Inflammatory macrophage treated with lipopolysaccharide for 1 hour (primary cell): ENCODE measurements around the gene BRAF.
"Not testable (repeated sequence)": the region's sequence is repeated elsewhere in the genome, so short reads cannot be mapped to it uniquely, and the experiment has no call there.

Source experiments
- DNase-seq, 2 donors: peaks; one replicate each; pipeline ENCODE4 v3.0.0-alpha.2; 2020 to 2022

Gene BRAF

DNA sequence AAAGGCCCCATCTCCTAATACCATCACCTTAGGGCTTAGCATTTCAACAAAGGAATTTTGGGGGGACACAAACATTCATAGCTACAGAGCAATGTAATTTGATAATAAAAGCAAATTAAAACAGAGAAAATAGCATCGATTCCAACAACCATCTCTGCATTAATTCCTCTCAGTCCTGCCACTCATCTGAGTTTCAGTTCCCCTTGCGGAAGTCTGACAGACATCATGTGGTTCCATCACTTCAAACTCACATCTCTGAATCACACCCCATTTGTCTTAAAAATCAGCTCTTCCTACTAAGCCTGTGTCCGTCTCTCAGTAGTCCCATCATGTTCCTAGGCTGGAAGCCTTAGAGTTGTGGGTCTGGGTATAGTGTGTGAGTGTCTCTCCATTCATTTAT lies 248.4 kb downstream of the BRAF start:
- DNase-seq, result peak; percentile 64 to 71

GRCh38 chr7:140675726-140676125 lies 249.0 kb downstream of the BRAF start:
- no peak for DNase-seq

- DNase-seq, result peak; percentile 66 to 67
These were observed 249.6 kb downstream of the BRAF start for GRCh38 chr7:140674899-140675701.

DNA sequence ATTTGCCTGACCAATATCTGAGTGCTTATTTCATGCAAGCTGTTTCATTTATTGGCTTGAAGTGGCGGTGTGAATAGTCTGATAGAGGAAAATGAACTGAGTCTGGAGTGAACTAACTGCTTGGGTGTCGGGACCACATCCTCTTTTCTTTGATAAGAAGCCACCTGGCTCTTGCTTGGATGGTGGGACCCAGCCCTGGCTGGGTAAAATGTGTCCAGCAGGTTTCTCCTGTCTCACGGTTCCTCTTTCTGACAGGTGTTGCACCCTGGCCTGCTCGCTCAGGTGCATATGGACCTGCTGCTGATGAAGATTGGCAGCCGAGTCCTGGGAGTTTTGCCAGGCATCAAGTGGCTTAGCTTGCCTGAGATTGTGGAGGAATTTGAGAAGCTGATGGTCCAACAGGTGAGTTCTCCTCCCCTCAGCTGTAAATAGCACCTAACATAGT lies 250.4 kb downstream of the BRAF start:
- no peak for DNase-seq

DNA sequence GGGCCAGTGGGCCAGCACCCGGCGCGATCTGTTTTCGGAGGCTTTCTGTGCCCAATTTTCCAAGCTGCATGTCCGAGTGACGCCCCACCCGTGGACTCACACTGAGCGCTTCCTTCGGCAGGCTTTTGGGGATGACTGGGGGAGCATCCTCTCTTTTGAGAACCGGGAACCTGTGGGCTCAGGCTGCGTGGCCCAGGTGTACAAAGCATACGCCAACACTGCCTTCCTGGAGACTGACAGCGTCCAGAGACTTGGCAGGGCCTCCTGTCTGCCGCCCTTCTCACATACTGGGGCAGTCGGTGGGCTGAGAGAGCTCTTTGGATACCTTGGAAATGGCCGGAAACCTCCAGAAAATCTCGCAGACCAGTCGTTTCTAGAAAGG lies 251.0 kb downstream of the BRAF start:
- DNase-seq, result no peak

DNA sequence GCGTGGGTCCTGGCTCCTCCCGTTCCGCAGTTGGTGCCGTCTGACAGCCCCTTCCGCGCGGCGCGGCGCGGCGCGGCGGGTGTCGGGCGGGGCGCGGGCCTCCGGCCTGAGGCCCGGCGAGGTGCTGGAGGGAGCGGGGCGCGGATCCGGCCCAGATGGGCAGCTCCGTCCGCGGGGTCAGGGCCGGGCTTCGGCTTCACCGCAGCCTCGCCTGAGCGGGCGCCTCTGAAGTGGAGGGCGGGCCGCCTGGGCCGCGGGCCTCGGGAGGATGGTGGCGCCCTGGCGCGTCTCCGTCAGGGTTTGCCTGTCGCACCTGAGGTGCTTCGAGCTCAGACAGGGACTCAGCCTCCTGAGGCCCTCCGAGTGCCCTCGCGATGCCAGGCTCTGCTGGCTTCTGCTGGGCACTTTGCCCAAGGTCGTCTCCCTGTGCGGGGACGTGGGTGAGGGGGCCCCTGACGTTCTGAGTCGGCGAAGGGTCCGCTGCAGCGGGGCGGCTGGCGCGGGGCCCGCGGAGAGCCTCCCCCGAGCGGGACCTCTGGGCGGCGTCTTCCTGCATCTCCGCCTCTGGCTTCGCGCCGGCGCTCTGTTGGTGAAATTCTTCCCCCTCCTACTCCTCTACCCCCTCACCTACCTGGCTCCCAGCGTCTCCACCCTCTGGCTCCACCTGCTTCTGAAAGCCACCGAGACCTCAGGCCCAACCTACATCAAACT lies 251.5 kb downstream of the BRAF start:
- DNase-seq, result no peak

DNA sequence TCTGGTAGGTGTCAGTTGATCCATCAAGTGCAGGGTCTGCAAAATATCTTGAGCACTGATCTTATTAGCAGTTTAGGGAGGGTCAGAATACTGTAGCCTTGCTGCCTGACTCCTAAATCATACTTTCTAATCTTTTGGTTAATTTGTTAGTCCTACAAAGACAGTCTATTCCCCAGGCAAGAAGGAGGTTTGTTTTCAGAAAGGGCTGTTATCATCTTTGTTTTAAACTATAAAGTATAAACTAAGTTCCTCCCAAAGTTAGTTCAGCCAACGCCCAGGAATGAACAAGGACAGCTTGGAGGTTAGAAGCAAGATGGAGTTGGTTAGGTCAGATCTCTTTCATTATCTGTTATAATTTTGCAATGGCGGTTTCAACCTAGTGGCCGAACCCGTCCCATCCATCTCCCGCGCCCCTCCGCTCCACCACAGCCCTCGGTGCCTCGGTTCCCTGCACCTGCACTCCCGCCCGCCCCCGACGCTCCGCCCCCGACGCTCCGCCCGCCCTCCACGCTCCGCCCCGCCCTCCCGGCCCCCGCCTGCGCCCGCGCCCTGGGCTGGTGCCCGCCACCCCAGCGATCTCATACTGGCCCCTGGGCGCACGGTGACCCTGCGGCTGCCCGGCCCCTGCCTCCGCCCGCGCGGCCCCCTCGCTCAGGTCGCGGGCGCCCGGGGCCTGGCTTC lies 252.2 kb downstream of the BRAF start, which contains the start of gene ADCK2:
ADCK2 (plus strand) TSS at position 564 of the 681 bp plus-strand sequence. CDS start 386 bp downstream, outside the sequence.
- DNase-seq, result peak in 1 of 2 donors; percentile 33

DNA sequence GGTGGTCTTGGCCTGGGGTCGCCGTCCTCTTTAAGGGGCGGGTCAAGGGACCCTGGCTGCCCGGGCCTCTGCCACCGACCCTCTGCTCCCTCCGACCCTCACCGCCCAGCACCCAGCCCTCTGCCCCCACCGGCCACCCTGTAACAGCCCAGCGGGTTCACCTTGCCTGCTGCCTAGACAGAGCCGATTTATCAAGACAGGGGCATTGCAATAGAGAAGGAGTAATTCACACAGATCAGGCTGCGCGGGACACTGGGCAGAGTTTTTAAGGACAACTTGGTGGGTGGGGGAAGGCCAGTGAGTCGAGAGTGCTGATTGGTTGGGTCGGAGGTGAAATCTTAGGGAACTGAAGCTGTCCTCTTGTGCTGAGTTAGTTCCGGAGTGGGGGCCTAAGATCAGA lies 252.8 kb downstream of the BRAF start:
- peak; percentile 50 to 82 for DNase-seq

- DNase-seq, result no peak
These were observed 254.3 kb downstream of the BRAF start for GRCh38 chr7:140670343-140670935.

- not testable (repeated sequence) for DNase-seq
These were observed 254.9 kb downstream of the BRAF start for GRCh38 chr7:140669862-140670261.

DNA sequence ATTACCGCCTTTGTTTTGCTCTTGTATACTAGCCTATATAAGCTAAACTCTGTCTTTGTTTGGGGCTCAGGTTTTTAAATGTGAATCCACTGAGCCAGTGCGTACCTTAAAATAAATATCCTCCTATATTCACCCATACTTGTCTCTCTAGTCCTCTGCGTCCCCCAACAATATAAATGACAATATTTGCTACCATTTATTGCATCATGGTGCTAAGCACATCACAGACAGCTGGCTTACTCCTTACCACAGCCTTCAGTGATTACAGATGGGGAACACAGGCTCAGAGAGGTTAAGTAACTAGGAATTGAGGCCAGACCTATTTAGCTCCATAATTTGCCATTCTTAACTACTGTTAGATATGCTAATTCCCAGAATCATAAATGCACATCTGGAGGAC lies 255.4 kb downstream of the BRAF start:
- DNase-seq, result no peak
